Esophagus muscularis mucosa (tissue), 4 donors: ENCODE results near the gene BCL11A. TPM values are rescaled to one million over a fixed set of nuclear protein-coding genes. Genes with fewer than 3 reads are reported as not detected.

Experiments
- DNase-seq: peaks from one replicate; pipeline ENCODE4 v3.0.0-alpha.2; 2017; ENCODE audit errors: extremely low spot score
- H3K27ac ChIP-seq, 4 donors: fragments of 200-600 bp; sonication (generic); replicated peaks in 1 of 4; 1 replicate in 3 of 4; 2 replicates in 1 of 4; pipeline ENCODE4 v1.5.1; 2016 to 2019; ENCODE audit warnings: mild to moderate bottlenecking in 1 of 4
- H3K27me3 ChIP-seq, 4 donors: fragments of 200-600 bp; sonication (generic); one replicate each; pipeline versions ENCODE4 v1.5.1 to v1.6.0; 2016 to 2019
- H3K36me3 ChIP-seq, 4 donors: fragments of 200-600 bp; sonication (generic); one replicate each; pipeline ENCODE4 v1.5.1; 2016 to 2019
- H3K4me1 ChIP-seq, 4 donors: fragments of 200-600 bp; sonication (generic); one replicate each; pipeline ENCODE4 v1.5.1; 2016 to 2019
- H3K4me3 ChIP-seq, 4 donors: fragments of 200-600 bp; sonication (generic); 1 replicate in 2 of 4; 2 replicates in 2 of 4; pipeline ENCODE4 v1.5.1; 2016 to 2019; ENCODE audit warnings: mild to moderate bottlenecking in 4 of 4, moderate library complexity in 1 of 4
- H3K9me3 ChIP-seq, 4 donors: fragments of 200-600 bp; sonication (generic); 1 replicate in 3 of 4; 2 replicates in 1 of 4; pipeline ENCODE4 v1.5.1; 2016 to 2019
- CTCF ChIP-seq, 3 experiments: fragments of 200-600 bp in 2 of 3; fragments of 450-650 bp in 1 of 3; sonication (generic) in 2 of 3; IDR thresholded peaks; one replicate each; pipeline ENCODE4 v1.5.1; 2017 to 2019; ENCODE audit warnings: antibody characterized with exemption in 3 of 3, mild to moderate bottlenecking in 2 of 3, moderate library complexity in 1 of 3
- EP300 ChIP-seq: sonication (generic); formaldehyde crosslinking; IDR thresholded peaks from one replicate; pipeline ENCODE4 v1.6.1; 2017; ENCODE audit warnings: antibody characterized with exemption
- POLR2A ChIP-seq: fragments of 450-650 bp; IDR thresholded peaks from one replicate; pipeline ENCODE4 v1.6.1; 2017; ENCODE audit warnings: antibody characterized with exemption, moderate library complexity, mild to moderate bottlenecking, low read depth
- POLR2AphosphoS5 ChIP-seq, 2 donors: sonication (generic); formaldehyde crosslinking; IDR thresholded peaks; one replicate each; pipeline ENCODE4 v1.6.1; 2017; ENCODE audit warnings: antibody characterized with exemption in 2 of 2
- WGBS: methylation state at CpG from one replicate; pipeline ENCODE4 v1.1.5; 2018; 5-methylcytosine and 5-hydroxymethylcytosine counted together
- intact Hi-C: fragments of 100-400 bp; cut with DNase I; formaldehyde crosslinking; loops from one replicate; pipeline ENCODE4 v1.15.1; 2023
- total RNA-seq, 4 donors: library from RNA; depleted of rRNA; stranded (reverse); fragments of >200 nt; gene quantifications; one replicate each; pipeline versions ENCODE4 v1.1.0 to v1.2.1, GENCODE V29; 2016

The BCL11A gene
- total RNA-seq, 4 donors from 2014 or later = 3.5 to 11.3 (median 4.7) TPM

- no peaks in the 10 kb centered on the region for H3K36me3 ChIP-seq
- H3K4me1 ChIP-seq = no peaks in the 10 kb centered on the region
- no peak overlapping the region for H3K4me3 ChIP-seq
- peak; percentile 24 for DNase-seq
- H3K27ac ChIP-seq = no peak overlapping the region
- H3K9me3 ChIP-seq = peaks cover 0 to 33% (median 24%) of the 10 kb centered on the region in 4 donors
- H3K27me3 ChIP-seq = no peaks in the 10 kb centered on the region
- intact Hi-C loops = no loop called here
- TF ChIP-seq POLR2AphosphoS5 (IDR thresholded peaks at IDR 0.05) (no peak), CTCF (IDR thresholded peaks at IDR 0.05) (no peak), EP300 (no peak), POLR2A (no peak)
- WGBS = 89% methylated on average over 2 of the region's 2 CpGs
Observed at GRCh38 chr2:60596411-60596810, 43.0 kb upstream of the BCL11A start.

GRCh38 chr2:60595953-60596352 lies 42.5 kb upstream of the BCL11A start:
- no peak overlapping the region for H3K4me3 ChIP-seq
- peak; percentile 79 for DNase-seq
- H3K27ac ChIP-seq = no peak overlapping the region
- TF ChIP-seq CTCF (IDR thresholded peaks at IDR 0.05) = no peak
- TF ChIP-seq EP300 = no peak
- no peaks in the 10 kb centered on the region for H3K27me3 ChIP-seq
- no peaks in the 10 kb centered on the region for H3K36me3 ChIP-seq
- no peaks in the 10 kb centered on the region for H3K4me1 ChIP-seq
- peaks cover 0 to 30% (median 23%) of the 10 kb centered on the region in 4 donors for H3K9me3 ChIP-seq
- WGBS = 86% methylated on average over 4 of the region's 4 CpGs
- intact Hi-C loops = no loop called here

- Histone ChIP-seq H3K4me3 (no peak overlapping the region), H3K9me3 (peaks cover 0 to 21% (median 17%) of the 10 kb centered on the region in 4 donors), H3K27me3 (peaks cover 0 to 20% (median 0%) of the 10 kb centered on the region in 4 donors), H3K4me1 (no peaks in the 10 kb centered on the region), H3K36me3 (no peaks in the 10 kb centered on the region), H3K27ac (no peak overlapping the region)
- no peak for DNase-seq
- intact Hi-C loops = loop anchor here (10.0 kb wide), 2 partner anchors 1284 to 1824 kb away; no protein-coding TSS in a partner anchor
- TF ChIP-seq POLR2A (no peak), POLR2AphosphoS5 (IDR thresholded peaks at IDR 0.05) (no peak), EP300 (no peak), CTCF (IDR thresholded peaks at IDR 0.05) (no peak)
Observed at GRCh38 chr2:60589104-60589503, 35.6 kb upstream of the BCL11A start.

GRCh38 chr2:60586081-60586480 lies 32.6 kb upstream of the BCL11A start:
- intact Hi-C loops = loop anchor here (10.0 kb wide), 2 partner anchors 1281 to 1821 kb away; no protein-coding TSS in a partner anchor
- no peak for TF ChIP-seq CTCF (IDR thresholded peaks at IDR 0.05)
- no peak for TF ChIP-seq EP300
- TF ChIP-seq POLR2AphosphoS5 (IDR thresholded peaks at IDR 0.05) = no peak
- TF ChIP-seq POLR2A = no peak
- peaks cover 0 to 49% (median 3%) of the 10 kb centered on the region in 4 donors for H3K27me3 ChIP-seq
- peak; percentile 83 for DNase-seq
- WGBS = 87% methylated on average over 6 of the region's 6 CpGs
- H3K27ac ChIP-seq = no peak overlapping the region
- H3K36me3 ChIP-seq = no peaks in the 10 kb centered on the region
- no peaks in the 10 kb centered on the region for H3K9me3 ChIP-seq
- H3K4me3 ChIP-seq = no peak overlapping the region
- H3K4me1 ChIP-seq = peaks cover 3 to 12% (median 10%) of the 10 kb centered on the region in 4 donors

- WGBS = 88% methylated on average over 25 of the region's 25 CpGs
- Histone ChIP-seq H3K27ac (no peak overlapping the region), H3K4me3 (no peak overlapping the region), H3K4me1 (peaks cover 3 to 12% (median 10%) of the 10 kb centered on the region in 4 donors), H3K36me3 (no peaks in the 10 kb centered on the region), H3K27me3 (peaks cover 0 to 51% (median 3%) of the 10 kb centered on the region in 4 donors), H3K9me3 (no peaks in the 10 kb centered on the region)
- TF ChIP-seq POLR2AphosphoS5 (IDR thresholded peaks at IDR 0.05) = no peak
- TF ChIP-seq CTCF (IDR thresholded peaks at IDR 0.05) = no peak
- no peak for TF ChIP-seq POLR2A
- TF ChIP-seq EP300 = no peak
- intact Hi-C loops = loop anchor here (10.0 kb wide), 2 partner anchors 1280 to 1820 kb away; no protein-coding TSS in a partner anchor
- no peak for DNase-seq
Observed at GRCh38 chr2:60585276-60585675, 31.8 kb upstream of the BCL11A start.
